GM23248 (cell line): Measurements from ENCODE around the gene SSMEM1. TPM values are rescaled to one million over a fixed set of nuclear protein-coding genes. Genes with fewer than 3 reads are reported as not detected.
"Not testable (repeated sequence)": the region's sequence is repeated elsewhere in the genome, so short reads cannot be mapped to it uniquely, and the experiment has no call there.

ENCODE experiments used
- DNase-seq: peaks from one replicate; pipeline ENCODE4 v3.0.0-alpha.2; 2015
- H2AFZ ChIP-seq: fragments of 200-600 bp; sonication (generic); 2 replicates; pipeline ENCODE4 v1.6.1; 2016; ENCODE audit warnings: antibody characterized with exemption
- H3F3A ChIP-seq: fragments of 200-600 bp; sonication (generic); 2 replicates; pipeline ENCODE4 v1.6.1; 2016; ENCODE audit warnings: mild to moderate bottlenecking, antibody characterized with exemption, mixed run types; ENCODE audit not compliant: insufficient read depth
- H3K27ac ChIP-seq: fragments of 200-600 bp; sonication (generic); 2 replicates; pipeline ENCODE4 v1.5.1; 2016; ENCODE audit warnings: mild to moderate bottlenecking
- H3K27me3 ChIP-seq: fragments of 200-600 bp; sonication (generic); replicated peaks from 2 replicates; pipeline ENCODE4 v1.6.1; 2016; ENCODE audit warnings: mild to moderate bottlenecking; ENCODE audit not compliant: insufficient read depth
- H3K36me3 ChIP-seq: fragments of 200-600 bp; sonication (generic); 2 replicates; pipeline ENCODE4 v1.6.1; 2016; ENCODE audit warnings: low read depth, mild to moderate bottlenecking
- H3K4me1 ChIP-seq: fragments of 200-600 bp; sonication (generic); 2 replicates; pipeline ENCODE4 v1.6.1; 2016; ENCODE audit warnings: mild to moderate bottlenecking; ENCODE audit not compliant: insufficient read depth
- H3K4me2 ChIP-seq: fragments of 200-600 bp; sonication (generic); one replicate; pipeline ENCODE4 v1.6.1; 2016; ENCODE audit warnings: mild to moderate bottlenecking; ENCODE audit not compliant: unreplicated experiment
- H3K4me3 ChIP-seq: fragments of 200-600 bp; sonication (generic); 2 replicates; pipeline ENCODE4 v1.5.1; 2016; ENCODE audit warnings: mild to moderate bottlenecking
- H3K79me2 ChIP-seq: fragments of 200-600 bp; sonication (generic); 2 replicates; pipeline ENCODE4 v1.6.1; 2016; ENCODE audit warnings: mild to moderate bottlenecking; ENCODE audit not compliant: insufficient read depth
- H3K9ac ChIP-seq: fragments of 200-600 bp; sonication (generic); 2 replicates; pipeline ENCODE4 v1.6.1; 2016; ENCODE audit warnings: mild to moderate bottlenecking
- H3K9me2 ChIP-seq: fragments of 200-600 bp; sonication (generic); 2 replicates; pipeline ENCODE4 v1.6.1; 2016; ENCODE audit warnings: mixed run types, mild to moderate bottlenecking, moderate library complexity; ENCODE audit not compliant: insufficient read depth
- H3K9me3 ChIP-seq: fragments of 200-600 bp; sonication (generic); one replicate; pipeline ENCODE4 v1.6.1; 2017; ENCODE audit warnings: low read depth
- H4K20me1 ChIP-seq: fragments of 200-600 bp; sonication (generic); 2 replicates; pipeline ENCODE4 v1.6.0; 2016; ENCODE audit not compliant: insufficient read depth
- EZH2 ChIP-seq: fragments of 200-600 bp; sonication (generic); IDR thresholded peaks from 2 replicates; pipeline ENCODE4 v1.6.1; 2018; ENCODE audit warnings: antibody characterized with exemption, mild to moderate bottlenecking; ENCODE audit not compliant: insufficient read depth, poor library complexity, severe bottlenecking
- EZH2phosphoT487 ChIP-seq: fragments of 200-600 bp; sonication (generic); IDR thresholded peaks from 2 replicates; pipeline ENCODE4 v1.6.1; 2018; ENCODE audit warnings: antibody characterized with exemption, moderate library complexity, mild to moderate bottlenecking, low read depth; ENCODE audit not compliant: insufficient read depth
- WGBS, 2 experiments: methylation state at CpG; one replicate each; pipeline ENCODE4 v1.1.6; 2015 to 2017; ENCODE audit warnings: low lambda C conversion rate in 2 of 2, low coverage in 1 of 2; ENCODE audit errors: missing lambda C conversion rate in 2 of 2; 5-methylcytosine and 5-hydroxymethylcytosine counted together
- in situ Hi-C: fragments of 300-500 bp; cut with MboI; formaldehyde crosslinking; loops from 2 replicates; pipeline ENCODE4 v1.15.0; 2020
- polyA plus RNA-seq: library from polyadenylated mRNA; unstranded; fragments of >200 nt; fragmentation: Nextera tagmentation; extraction: Ambion mirVana; gene quantifications from 2 replicates; pipeline ENCODE4 v1.2.1, GENCODE V29; 2016
- total RNA-seq: library from RNA; depleted of rRNA; stranded (reverse); fragments of >200 nt; shearing (Covaris generic); gene quantifications from 2 replicates; pipeline ENCODE4 v1.2.3, GENCODE V29; 2014

SSMEM1 gene
- total and polyA plus RNA-seq, 2 experiments from 2014 or later, result not detected

- no peaks in the 10 kb centered on the region for H3K36me3 ChIP-seq
- no peaks in the 10 kb centered on the region; the same call in 1 of the 2 replicates for H3K27me3 ChIP-seq
- no peaks in the 10 kb centered on the region for H3K4me1 ChIP-seq
- H3K9me3 ChIP-seq, result no peaks in the 10 kb centered on the region
- H2AFZ ChIP-seq, result no peak overlapping the region
- H3K9ac ChIP-seq, result no peak overlapping the region
- in situ Hi-C loops, result no loop called here
- TF ChIP-seq EZH2phosphoT487 (no peak), EZH2 (no peak)
- H3K79me2 ChIP-seq, result no peaks in the 10 kb centered on the region
- H3K4me3 ChIP-seq, result no peak overlapping the region
- no peaks in the 10 kb centered on the region for H3K9me2 ChIP-seq
- no peak overlapping the region for H3K27ac ChIP-seq
- no peak for DNase-seq
- H4K20me1 ChIP-seq, result no peaks in the 10 kb centered on the region
- H3F3A ChIP-seq, result no peaks in the 10 kb centered on the region
- no peak overlapping the region for H3K4me2 ChIP-seq
- WGBS, 2 experiments, result 93 to 94% methylated on average over 5 of the region's 5 CpGs
Measured at GRCh38 chr7:130224210-130224609, 16.6 kb downstream of the SSMEM1 start.

- WGBS, 2 experiments, result 37 to 45% methylated on average over 3 of the region's 3 CpGs
- H2AFZ ChIP-seq, H3K4me3 ChIP-seq, H4K20me1 ChIP-seq, H3K9me3 ChIP-seq, H3K27me3 ChIP-seq, H3K9ac ChIP-seq, H3K4me1 ChIP-seq, H3K9me2 ChIP-seq, H3K79me2 ChIP-seq, H3F3A ChIP-seq, H3K27ac ChIP-seq, H3K4me2 ChIP-seq, H3K36me3 ChIP-seq: not testable (repeated sequence)
- in situ Hi-C loops, result loop anchor here (25.0 kb wide), 1 partner anchor 487 kb away; no protein-coding TSS in a partner anchor
- peak; percentile 56 for DNase-seq
Measured at GRCh38 chr7:130224923-130225322, 17.3 kb downstream of the SSMEM1 start.

DNA sequence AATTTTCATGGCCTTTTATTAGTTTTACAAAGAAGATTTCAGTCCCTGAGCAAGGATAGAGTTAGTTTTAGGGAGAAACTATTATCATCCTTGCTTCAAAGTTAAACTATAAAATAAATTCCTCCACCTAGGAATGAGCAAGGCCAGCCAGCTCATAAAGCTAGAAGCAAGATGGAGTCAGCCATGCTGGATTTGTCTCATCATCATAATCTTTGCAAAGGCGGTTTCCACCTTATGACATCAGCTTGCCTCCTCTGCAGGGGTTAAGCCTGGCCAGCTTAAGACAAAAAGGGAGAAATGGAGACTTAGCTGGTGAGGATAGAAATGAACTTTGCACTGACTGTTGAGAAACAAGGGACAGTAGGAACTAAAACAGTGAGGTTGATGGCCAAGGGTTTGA is 18.7 kb downstream of the SSMEM1 start:
- 85 to 90% methylated on average over 1 of the region's 1 CpG for WGBS, 2 experiments
- Histone ChIP-seq H3K9me2 (no peaks in the 10 kb centered on the region), H3K9ac (no peak overlapping the region), H3K27ac (no peak overlapping the region), H4K20me1 (no peaks in the 10 kb centered on the region), H3K4me1 (no peaks in the 10 kb centered on the region), H2AFZ (no peak overlapping the region), H3K4me3 (no peak overlapping the region), H3K36me3 (no peaks in the 10 kb centered on the region), H3K79me2 (no peaks in the 10 kb centered on the region), H3K9me3 (no peaks in the 10 kb centered on the region), H3F3A (no peaks in the 10 kb centered on the region), H3K27me3 (no peaks in the 10 kb centered on the region), H3K4me2 (no peak overlapping the region)
- DNase-seq, result no peak
- in situ Hi-C loops, result loop anchor here (25.0 kb wide), 1 partner anchor 486 kb away; no protein-coding TSS in a partner anchor
- TF ChIP-seq EZH2phosphoT487, result no peak

DNA sequence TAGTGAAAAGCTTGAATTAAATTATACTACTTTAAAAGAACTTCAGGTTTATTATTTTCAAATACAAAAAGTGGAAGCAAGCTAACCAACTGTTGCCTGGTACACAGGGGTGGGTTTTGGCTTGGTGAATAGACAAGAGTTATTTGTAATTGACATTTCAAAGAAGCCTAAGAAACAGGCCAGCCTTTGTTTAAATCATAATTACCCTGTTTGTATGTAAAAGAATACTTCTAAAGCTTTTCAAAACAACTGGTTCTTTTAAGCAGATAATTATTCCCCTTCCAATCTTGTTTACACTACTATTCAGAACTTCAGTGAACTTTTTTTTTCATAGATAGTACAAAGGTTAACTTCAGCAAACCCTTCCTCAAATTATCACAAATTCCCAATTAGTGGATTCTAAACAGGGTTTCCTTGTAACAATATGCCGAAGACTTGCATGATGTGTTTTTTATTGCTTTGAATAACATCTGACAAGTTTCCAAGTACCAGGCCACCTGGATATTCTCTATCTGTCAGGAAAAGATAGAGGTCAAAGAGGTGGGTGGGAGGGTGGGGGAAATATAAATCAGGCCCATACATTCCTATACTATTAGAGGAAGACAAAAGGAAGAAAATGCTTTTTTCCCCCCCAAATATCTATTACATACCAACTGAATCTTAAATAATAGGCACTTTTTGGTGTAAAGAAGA is 20.4 kb downstream of the SSMEM1 start:
- in situ Hi-C loops, result loop anchor here (25.0 kb wide), 1 partner anchor 484 kb away; no protein-coding TSS in a partner anchor
- 93 to 95% methylated on average over 1 of the region's 1 CpG for WGBS, 2 experiments
- no peak for DNase-seq

More for the DNA sequence above, 20.4 kb downstream of the SSMEM1 start:
- Histone ChIP-seq H3K9me2 (no peaks in the 10 kb centered on the region), H3F3A (no peaks in the 10 kb centered on the region), H4K20me1 (no peaks in the 10 kb centered on the region), H3K36me3 (no peaks in the 10 kb centered on the region), H3K4me3 (no peak overlapping the region), H3K9ac (no peak overlapping the region), H3K79me2 (no peaks in the 10 kb centered on the region), H2AFZ (no peak overlapping the region), H3K9me3 (no peaks in the 10 kb centered on the region), H3K27me3 (no peaks in the 10 kb centered on the region), H3K27ac (no peak overlapping the region), H3K4me1 (no peaks in the 10 kb centered on the region), H3K4me2 (no peak overlapping the region)
- TF ChIP-seq EZH2phosphoT487, result no peak
- TF ChIP-seq EZH2, result no peak
